HuH-7.5 (cell line): ENCODE results near the gene OR2C3.
"Not testable (repeated sequence)": the region's sequence is repeated elsewhere in the genome, so short reads cannot be mapped to it uniquely, and the experiment has no call there.

Experiments
- DNase-seq: peaks from one replicate; pipeline ENCODE4 v3.0.0; 2011; ENCODE audit warnings: low spot score

The OR2C3 gene

DNA sequence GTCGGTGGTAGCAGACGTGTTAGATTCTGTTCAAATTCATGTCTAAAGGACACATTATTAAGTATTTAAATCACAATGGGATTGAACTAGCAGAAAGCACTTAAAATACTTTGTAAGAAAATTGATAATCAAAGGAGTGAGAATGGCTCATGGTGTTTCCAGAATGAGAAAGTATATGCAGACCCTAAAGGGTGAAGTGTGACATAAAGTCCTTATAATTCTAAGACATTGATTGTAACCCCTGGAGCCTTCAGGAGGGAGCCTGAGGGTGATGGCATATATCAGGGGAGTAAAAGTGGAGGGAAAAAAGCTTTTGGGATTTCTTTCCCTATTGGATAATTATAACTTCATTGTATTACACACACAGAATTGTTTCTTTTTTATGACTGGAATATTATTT, at the start of gene OR2C3:
Gene OR2C3 (minus strand): TSS at position 101 of the 400 bp plus-strand sequence. CDS start 3,929 bp downstream, outside the sequence.
- no peak for DNase-seq

DNA sequence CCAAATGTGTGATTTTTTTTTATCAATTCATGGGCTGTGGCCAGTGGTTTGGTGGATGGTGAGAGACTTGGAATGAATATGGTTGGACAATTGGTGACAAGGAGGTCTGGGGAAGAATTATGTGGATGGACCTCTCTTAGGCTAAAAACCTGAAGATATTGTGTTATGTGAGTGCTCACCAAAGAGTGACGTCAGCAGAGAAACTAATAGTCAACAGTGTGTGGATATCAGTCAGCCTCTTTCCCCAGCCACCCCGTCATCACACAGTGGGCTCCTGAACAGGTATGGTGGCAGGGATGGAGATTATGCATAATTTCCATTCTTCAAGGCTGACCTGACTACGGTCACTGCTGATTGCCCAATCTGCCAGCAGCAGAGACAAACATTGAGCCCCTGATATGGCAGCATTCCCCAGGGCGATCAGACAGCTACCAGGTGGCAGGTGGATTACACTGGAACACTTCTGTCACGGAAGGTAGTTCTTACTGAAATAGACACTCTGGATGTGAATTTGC, 42.8 kb upstream of the OR2C3 start:
- no peak for DNase-seq

DNA sequence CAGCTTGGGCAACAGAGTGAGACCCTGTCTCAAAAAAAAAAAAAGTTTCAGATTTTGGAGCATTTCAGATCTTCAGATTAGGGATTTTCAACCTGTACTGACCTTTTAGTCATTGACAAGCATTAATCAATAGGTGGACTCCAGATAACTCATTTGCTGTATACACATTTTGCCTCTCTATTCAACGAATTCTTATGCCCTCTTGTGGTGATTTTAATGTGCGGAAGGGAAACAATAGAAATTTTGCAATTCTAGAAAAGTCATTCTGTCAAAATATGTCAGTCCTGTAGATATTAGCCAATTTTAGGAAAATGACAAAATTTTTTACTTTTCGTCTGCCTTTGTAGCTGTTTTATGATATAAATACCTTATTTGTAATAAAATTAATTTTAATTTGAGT, 40.3 kb upstream of the OR2C3 start:
- no peak for DNase-seq

DNA sequence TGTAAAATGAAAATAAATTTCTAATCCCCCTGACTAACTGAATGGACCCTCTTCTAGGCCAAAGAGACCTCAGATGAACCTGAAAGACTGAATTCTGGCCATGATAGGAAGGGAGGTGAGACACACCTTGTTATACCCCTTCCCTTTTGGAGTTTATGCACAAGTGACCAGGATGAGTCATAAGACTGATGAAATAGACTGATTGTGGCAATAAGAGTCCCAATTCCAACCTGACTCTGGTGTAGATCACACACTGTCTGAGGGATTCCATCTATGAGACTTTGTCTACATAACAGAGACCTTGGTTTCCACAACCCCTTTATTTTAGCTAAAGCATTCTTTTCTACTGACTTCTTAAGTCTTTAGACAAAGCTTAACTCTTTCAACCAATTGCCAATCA, 38.4 kb upstream of the OR2C3 start:
- DNase-seq: no peak

DNA sequence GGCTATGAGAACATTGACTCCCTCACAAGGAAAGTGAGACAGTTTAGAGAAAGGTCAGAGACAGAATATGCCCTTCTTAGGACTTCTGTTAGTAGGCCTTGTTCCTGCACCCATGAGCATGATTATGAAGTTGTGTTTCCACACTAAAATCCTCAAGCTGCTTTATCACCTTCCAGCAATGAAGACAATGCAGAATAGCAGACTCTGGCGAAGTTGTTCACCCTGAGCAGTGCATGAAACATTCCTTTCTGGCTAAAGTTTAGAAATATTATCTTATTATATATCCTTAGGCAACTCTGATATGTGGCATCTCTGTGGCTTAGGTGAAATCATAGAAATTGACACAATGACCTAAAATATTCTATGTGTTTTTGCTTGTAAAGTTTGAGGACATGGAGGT, 38.0 kb upstream of the OR2C3 start:
- DNase-seq: no peak

DNA sequence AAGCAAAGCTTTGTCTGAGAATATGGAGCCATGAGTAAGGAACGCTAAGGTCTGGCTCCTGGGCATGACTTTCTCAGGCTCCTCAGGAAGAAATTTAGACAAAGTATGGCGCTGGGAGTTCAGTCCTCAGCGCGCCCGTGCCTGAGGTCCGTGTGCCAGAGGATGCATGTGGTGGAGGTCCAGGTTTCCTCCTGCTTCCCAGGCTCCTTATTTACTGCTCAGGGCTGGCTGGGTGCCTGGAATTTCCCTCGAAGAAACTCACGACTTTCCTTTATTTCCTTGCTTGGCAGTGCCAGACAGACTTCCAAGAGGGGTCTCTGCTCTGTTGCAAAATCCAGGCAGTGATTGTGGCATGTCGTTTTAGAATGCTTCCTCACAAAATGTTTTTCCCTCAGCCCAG, 26.0 kb upstream of the OR2C3 start:
- no peak for DNase-seq

DNA sequence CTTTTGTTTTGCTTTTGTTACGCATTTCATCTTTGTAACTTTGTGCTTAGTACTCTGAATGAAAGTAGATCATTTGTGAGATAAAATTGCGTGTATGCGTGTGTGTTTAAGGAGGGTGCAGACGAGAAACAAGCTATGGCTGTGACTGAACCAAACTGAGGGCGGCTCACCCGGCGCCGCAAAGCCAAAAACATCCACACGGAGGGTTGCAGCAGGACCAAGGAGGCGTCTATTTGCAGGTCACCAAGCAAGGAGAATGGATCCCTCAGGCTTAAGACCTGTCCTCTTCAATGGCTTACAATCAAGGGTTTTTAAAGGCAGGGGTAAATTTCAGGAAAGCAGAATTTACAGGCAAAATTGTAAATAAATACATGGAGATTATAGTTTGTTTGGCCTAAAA, 25.5 kb upstream of the OR2C3 start:
- no peak for DNase-seq

DNA sequence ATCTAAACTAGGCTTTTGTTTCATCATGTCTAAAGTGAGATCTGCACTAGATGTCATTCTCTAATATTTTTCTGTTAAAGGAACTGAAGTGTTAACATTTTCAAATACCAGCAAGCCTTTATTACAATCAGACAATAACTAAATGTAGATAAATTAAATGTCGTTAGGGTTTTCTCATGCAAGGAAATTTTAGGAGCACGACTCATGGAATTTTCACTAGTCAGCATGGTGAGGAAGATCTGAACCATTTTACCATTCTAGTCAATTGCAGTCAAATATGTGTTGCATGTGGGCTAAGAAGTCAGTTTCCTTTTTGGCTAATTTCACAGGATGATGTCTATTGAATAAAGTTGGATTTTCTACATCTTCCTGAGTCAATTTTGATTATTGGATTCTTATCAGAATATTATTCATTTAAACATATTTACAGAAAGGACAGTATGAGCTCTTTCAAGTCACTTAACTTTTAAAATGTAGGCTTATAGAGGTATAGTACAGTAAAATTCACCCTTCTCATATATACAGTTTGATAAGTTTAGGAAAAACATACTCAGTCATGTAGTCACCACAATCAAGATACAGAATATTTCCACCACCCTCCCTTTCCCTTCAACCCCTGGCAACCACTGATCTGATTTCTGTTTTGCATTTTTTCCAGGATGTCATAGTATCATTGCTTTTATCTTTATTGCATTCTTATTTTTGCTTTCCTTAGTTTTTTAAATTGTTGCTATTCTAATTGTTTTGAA, 21.9 kb upstream of the OR2C3 start:
- DNase-seq: no peak

DNA sequence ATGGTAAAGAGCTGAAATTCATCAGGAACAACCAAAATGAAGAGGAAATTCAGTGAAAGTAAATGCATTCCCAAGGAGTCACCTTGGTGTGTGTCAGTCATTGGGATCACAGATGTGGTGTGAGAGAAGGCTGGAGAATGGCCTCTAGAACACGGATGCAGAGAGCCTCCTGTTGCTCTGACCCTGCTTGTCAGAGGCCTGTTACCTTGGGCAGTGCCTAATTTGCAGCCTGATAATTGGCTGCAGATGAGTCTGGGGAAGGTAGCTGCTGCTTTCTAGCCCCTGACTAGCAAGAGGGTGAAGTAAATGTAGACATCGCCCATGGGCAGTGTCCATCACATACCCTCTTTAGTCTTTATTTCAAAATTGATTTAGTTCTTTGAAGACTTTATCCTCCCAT, 16.0 kb upstream of the OR2C3 start:
- DNase-seq: no peak

DNA sequence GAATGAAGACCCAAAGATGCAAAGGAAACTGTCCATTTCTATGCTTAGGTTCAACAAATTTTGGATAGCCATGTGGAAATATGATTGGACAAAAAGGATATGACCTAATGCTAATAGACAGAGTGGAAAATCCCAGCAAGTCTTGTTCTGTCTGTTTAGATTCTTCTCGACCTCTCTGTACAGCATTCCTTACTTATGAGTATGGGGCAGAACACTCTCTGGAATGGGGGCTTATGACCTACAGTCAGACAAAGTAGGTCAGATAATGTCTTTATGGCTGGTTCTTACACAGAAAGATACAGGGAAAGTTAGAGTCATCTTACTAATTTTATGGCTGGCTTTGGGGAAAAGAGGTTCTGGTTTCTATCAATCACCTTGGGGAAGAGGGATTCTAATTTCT, 15.5 kb upstream of the OR2C3 start:
- DNase-seq: no peak

DNA sequence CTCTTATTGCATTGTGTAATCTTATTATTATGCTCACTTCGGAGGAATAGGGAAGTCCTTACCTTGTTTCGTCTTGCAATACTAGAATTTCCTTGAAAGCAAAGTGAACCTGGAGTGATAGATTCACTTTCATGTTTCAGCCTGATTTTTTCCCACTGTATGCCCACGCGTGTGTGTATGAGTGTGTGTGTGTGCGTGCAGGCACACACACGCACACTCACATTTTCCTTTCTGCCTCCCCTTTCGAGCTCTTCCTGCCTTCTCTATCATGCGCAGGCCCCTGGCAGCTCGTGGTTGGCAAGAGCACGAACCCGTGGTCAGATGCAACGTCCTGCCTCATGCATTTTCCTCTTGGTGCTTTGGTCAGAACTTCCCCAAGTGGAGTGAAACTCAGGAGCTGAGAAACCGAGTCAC, 12.5 kb upstream of the OR2C3 start, which contains the start of gene GCSAML:
Gene GCSAML (plus strand): TSS at position 366 of the 414 bp plus-strand sequence. CDS start 58 bp downstream, outside the sequence.
- no peak for DNase-seq

DNA sequence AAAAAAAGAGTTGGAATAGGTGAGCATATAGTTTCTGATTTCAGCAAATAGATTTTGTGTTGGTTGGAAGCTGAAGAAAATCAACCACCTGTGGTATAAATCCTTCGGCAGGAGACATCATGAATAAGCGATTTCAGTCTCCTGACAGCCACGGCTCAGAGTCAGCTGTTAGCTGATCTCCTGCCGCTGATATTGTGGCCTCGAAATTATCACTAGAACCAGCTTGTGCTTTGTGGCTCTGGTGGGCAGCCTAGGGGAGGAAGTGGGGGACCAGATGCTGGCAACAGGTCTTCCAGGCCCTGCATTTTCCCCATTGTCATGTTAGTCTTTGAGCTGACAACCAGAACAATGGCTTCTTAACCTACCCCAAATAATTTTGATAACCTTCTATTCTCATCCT, 11.9 kb upstream of the OR2C3 start:
- no peak for DNase-seq

DNA sequence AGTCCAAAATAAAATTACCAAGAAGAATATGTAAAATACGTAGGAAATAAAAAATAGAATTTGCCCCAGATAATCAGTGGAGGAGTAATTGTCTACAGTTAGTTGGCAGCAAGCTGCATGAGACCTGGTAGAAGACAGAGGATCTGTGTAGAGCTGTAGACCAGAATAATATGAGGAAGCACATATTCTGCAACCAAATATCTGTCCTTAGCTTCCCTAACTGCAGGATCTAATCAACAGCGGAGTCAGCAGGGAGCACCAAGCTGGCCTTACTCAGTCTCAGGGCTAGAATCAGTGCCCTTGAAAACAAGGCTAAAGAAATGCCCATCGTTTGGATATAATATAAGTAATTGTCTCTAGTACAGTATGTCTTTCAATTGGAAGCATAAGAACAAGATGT, 6.6 kb upstream of the OR2C3 start:
- no peak for DNase-seq

DNA sequence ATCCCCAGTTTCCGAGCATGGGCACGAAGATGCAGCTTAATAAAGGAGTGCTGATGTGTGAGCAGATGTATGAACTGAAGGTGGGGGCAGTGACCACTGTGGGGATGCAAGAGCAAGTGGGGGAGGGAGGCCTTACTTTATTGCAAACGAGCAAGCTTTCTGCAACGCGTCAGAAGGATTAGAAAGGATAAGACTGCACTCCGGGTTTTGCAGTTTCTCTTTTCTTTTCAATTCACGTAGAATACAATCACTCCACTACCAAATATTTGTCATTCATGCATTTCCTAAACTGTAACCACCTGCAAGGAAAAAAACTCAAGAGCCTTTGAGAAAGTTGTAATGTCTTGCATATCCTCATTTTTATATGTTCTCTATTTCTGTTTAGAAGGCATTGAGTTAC, 4.3 kb upstream of the OR2C3 start:
- DNase-seq: no peak

DNA sequence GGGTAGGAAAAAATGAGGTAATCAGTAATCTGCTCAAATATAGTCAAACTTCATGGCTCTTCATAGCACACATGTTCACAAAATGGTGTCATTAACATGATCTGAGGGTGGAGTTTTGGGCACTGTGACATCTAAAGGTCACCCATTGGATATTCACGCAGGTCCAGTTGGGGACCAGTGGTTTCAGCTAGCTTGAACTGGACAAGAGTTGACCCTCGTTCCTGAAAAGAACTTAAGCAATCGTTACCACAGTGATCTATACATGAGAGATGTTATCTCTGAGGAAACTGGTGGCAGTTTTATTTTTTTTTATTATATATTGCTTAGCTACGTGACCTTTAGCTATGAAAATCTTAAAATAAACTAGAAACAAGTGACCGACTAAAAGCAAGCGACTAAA, 3.0 kb upstream of the OR2C3 start:
- no peak for DNase-seq

DNA sequence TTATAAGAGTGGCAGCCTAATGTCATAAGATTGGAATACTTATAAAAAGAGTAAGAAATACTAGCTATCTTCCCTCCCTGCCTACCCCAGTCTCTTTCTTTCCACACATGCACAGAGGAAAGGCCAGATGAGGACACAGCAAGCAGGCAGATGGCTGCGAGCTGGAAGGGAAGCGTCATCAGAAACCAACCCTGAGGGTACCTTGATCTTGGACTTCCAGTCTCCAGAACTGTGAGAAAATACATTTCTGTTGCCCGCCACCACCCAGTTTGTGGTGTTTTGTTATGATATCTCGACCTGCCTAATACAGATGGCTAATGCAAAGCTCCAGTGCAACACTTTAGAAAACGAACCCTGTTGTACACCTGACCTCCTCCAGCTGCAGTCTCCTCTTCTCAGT, 2.3 kb upstream of the OR2C3 start:
- DNase-seq: no peak

DNA sequence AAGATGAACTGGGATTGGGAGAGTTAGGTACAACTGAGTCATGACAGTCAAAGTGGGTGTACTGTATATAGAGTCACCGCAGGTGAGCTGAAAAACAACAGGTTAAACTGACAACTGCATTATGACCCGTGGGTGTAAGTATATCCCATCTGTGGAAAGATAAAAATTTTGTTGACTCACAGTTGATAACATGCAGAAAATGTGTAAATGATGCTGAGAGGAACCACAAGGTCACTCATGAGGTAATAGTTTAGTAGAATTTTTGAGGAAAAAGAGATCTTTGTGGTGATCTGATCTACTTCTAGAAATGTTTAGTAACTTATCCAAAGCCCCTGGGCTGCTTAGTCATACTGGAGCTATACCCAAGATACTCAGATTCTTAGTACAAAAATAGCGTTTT, 838 bp downstream of the OR2C3 start:
- DNase-seq: no peak

DNA sequence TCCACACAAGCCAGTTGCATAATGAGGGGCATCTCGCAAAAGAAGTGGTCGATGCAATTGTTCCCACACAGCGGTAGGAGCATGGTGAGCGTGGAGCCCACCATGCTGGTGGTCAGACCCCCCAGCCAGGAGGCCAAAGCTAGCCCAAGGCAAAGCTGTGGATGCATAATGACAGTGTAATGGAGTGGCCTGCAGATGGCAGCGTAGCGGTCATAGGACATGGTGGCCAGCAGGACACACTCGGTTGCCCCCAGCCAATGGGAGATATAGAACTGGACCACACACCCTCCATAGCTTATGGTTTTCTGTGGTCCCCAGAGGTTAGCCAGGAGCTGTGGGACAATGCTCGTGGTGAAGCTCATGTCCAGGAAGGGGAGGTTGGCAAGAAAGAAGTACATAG, 4.3 kb downstream of the OR2C3 start:
- no peak for DNase-seq

DNA sequence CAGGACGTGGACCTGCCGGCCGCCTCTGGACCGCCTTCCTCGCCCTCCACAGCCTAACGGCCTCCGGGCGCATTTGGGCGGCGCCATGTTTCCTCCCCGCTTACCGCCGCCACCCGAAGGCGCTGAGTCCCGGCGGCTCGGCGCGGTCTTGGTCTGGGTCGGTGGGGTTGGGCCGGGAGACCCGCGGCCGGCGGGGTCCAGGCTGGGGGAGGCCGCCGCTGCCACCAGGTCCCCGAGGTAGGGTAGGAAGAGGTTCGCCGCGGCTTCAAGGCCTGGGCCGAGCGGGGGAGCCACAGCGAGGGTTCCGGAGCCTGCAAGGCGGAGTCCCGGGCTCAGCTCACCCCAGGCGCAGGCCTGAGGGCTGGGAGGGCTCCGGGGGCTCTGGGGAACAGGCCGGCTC, 5.5 kb downstream of the OR2C3 start:
- DNase-seq: no peak

DNA sequence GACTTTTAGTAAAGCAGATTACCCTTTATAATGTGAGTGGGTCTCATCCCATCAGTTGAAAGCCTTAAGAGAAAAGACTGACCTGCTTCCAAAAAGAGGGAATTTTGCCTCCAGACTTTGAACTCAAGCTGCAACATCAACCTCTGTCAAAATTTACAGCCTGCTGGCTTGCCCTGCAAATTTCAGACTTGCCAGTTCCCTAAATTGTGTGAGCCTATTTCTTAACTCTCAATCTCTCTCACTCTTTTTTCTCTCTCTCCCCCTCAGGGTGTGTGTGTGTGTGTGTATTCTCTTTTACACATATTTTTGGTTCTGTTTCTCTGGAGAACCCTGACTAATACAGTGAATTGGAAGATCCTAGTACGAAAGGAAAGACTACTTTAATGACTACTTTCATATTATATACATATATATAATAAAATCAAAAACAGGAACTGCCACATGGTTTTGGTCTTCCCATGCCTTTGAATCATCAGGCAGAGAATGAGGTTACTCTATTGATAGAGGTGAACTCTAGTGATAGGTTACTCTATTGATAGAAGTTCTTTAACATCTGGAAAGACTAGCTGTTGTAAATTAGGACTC, 6.4 kb downstream of the OR2C3 start:
- DNase-seq: no peak

DNA sequence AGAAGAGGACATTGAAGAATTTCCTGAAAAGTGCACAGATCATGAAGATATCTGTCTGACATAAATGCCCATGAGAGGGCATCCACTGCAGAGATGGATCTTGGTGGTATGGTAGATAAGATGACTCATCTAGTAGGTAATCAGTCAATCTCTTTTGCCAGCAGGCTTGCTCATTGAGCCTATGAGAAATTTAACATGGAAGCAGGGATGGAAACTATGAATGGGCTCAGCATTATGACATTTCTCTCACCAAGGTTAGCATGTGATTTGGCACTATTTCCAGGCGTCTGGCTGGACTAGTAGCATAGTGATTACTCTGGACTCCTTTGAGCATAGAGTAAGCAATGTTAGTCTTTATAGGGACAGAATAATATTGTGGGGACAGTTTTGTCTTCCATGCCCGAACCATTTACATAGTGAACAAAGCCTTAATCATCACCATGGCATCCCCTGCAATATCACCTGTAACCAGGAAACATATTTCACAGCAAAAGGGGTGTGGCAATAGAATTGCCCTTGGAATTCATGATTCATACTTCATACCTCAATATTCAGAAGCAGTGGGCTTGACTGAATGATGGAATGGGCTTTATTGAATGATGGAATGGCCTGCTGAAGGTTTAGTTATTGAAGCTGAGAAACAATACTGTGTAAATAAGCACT, 7.3 kb downstream of the OR2C3 start:
- DNase-seq: no peak

DNA sequence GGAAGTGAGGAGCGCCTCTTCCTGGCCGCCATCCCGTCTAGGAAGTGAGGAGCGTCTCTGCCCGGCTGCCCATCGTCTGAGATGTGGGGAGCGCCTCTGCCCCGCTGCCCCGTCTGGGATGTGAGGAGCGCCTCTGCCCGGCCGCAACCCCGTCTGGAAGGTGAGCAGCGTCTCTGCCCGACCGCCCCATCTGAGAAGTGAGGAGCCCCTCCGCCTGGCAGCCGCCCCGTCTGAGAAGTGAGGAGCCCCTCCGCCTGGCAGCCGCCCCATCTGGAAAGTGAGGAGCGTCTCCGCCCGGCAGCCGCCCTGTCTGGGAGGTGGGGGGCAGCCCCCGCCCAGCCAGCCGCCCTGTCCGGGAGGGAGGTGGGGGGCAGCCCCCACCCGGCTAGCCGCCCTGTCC, 14.4 kb downstream of the OR2C3 start:
- not testable (repeated sequence) for DNase-seq

DNA sequence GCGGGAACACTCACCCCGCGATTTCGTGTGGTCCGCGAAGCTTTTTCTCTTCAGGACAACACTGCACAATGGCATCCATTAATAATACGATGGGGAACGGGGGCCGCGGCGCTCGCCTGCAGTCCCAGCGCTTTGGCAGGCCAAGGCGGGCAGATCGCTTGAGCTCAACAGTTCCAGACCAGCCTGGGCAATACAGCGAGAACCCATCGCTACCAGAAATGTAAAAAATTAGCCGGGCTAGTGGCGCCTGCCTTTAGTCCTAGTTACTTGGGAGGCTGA, 17.7 kb downstream of the OR2C3 start:
- DNase-seq: no peak
